SK-N-DZ (cell line): ENCODE results near the gene RB1.
"Not testable (repeated sequence)": the region's sequence is repeated elsewhere in the genome, so short reads cannot be mapped to it uniquely, and the experiment has no call there.

Experiments used
- DNase-seq: peaks from one replicate; pipeline ENCODE4 v3.0.0-alpha.2; 2015; ENCODE audit warnings: low spot score

RB1 gene

GRCh38 chr13:48410199-48410598, 106.6 kb downstream of the RB1 start:
- DNase-seq = no peak

DNA sequence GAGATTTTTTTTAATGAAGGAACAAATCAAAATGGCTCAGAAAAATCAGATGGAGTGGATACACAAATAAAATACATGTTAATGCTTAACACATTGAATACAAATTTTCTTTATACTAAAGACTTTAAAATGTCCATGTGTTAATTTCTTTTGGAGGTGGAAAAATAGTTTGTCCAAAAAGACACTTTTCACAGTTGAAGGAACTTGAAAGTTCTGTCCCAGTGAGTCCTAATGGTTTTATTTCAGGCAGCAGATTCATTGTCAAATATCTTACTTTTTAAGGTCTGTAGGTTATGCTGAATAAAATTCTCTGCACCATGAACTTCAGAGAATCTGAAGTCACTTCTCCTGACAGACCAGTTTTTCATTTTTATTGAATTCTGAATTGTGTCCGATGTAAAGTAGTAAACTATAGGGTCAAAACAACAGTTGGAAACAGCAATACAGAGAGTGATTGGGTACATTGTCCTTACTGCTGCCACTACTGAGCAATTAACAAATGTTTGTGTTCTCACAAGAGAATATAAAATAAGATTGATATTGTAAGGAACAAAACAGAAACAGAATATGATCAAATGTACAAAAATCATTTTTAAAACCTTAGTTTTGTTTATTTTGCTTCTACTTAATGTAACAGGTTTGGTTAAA, 107.7 kb downstream of the RB1 start:
- no peak for DNase-seq

DNA sequence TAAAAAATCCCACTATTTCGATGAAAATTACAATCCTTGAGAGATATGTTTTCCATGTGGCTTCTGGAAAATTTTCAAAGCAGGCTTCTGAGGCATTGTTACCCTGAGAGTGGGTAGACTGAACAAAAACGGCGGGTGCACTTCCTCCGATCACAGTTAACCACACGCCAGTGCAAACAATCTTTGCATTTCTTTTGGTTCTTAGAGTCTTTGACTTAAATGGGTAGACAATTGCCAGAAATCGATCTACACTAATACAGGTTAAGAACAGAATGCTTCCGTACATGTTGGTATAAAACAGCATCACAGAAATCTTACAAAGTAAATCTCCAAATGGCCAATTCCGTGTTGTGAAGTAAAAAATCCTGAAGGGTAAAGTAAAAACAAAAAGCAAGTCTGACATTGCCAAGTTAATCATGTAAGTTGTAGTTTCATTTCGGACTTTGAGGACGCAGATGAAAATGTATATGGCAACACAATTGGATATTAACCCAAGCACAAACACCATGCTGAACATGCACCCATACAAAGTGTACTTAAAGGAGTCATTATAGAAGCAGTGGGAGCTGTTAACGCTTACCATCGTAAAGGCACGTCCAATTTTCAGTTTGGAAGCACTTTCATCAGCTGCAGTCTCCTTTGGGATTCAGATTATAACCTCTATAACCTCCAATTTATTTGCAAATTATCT, 108.4 kb downstream of the RB1 start:
- DNase-seq = no peak

- no peak for DNase-seq
Observed at GRCh38 chr13:48412881-48413351, 109.4 kb downstream of the RB1 start, which contains the start of gene LPAR6. LPAR6 (minus strand) TSS chr13:48413113; CDS start chr13:48412423, 690 bp downstream.

DNA sequence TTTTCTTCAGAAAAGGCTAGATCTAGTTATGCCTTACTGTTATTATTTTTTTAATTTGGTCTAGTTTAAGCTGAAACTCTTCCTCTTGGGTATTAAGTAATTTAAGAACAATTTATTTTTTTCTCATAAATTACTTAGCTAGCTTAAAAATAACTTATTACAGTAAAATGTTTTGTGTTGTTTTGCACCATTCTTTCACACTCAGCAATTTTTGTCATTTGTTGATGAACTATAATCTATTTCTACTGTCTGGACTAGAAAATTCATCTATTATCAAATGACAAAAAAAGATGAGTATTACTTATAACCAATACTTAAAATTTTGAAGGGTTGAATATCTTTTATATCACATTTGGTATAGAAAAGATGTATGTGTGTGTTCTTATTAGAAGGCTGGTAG, 111.0 kb downstream of the RB1 start:
- no peak for DNase-seq

DNA sequence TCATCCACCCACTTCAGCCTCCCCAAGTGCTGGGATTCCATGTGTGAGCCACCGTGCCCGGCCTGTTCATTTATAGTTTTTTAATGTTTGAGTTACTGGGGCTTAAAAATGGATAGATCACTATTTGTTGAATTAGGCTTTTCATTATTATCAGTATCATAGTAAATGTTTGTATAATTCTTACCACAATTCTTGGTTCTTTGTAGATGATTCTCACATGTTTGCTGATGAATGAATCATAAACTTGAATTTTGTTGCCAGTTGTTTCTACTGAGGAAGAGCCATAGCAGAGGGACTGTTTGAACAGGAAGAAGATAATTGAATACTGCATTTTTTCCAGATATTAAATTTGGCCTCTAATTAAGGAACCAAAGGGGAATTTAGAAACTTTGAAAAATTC, 112.0 kb downstream of the RB1 start:
- DNase-seq = no peak

- not testable (repeated sequence) for DNase-seq
Observed at GRCh38 chr13:48422003-48422402, 118.5 kb downstream of the RB1 start.

DNA sequence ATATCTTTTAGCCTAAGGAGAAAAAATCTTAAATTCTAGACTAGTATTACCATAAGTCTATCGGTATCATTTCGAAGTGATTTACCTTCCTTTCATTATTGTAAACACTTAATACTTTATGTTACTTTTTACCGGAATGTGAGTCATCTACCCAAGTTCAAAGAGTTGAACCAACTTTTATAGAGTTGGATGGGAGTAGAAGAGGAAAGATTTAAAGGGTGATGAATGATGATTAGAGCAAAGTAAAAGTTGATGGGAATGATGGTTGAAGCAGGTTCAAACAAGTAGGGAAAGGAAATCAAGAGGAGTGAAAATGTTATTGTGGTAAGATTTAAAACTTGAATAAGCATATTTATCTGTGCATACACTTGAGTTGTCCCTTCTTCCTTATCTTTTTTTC, 120.7 kb downstream of the RB1 start:
- no peak for DNase-seq

GRCh38 chr13:48426052-48426451, 122.5 kb downstream of the RB1 start:
- no peak for DNase-seq

DNA sequence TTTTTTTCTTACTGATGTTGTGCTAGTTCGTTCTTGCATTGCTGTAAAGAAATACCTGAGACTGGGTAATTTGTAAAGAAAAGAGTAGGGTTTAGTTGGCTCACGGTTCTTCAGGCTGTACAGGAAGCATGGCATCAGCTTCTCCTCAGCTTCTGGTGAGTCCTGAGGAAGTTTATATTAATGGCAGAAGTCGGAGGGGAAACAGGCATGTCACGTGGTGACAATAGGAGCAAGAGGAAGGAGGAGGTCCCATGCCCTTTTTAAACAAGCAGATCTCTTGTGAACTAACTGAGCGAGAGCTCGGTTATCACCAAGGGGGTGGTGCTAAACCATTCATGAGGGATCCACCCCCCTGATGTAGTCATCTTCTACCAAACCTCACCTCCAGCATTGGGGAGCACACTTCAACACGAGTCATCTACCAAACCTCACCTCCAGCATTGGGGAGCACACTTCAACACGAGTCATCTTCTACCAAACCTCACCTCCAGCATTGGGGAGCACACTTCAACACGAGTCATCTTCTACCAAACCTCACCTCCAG, 123.3 kb downstream of the RB1 start:
- DNase-seq = not testable (repeated sequence)

DNA sequence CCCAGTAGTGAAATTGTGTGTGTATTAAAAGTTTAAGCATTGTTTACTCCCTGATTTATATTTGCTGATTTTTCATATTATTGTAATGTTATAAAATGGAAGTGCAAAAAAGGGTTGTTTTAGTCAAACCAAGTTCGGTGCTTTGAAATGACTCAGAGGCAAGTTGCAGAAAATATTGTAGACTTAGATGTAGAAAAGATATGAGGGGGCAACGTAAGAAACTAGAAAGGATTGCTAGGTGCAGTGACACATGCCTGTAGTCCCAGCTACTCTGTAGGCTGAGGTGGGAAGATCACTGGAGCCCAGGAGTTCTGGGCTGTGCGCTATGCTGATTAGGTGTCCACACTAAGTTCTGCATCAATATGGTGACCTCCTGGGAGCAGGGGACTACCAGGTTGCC, 125.5 kb downstream of the RB1 start:
- DNase-seq = no peak

- DNase-seq = no peak
Observed at GRCh38 chr13:48429886-48430285, 126.3 kb downstream of the RB1 start.

GRCh38 chr13:48431431-48431830, 127.9 kb downstream of the RB1 start:
- no peak for DNase-seq

- DNase-seq = no peak
Observed at GRCh38 chr13:48431987-48432615, 128.6 kb downstream of the RB1 start.

DNA sequence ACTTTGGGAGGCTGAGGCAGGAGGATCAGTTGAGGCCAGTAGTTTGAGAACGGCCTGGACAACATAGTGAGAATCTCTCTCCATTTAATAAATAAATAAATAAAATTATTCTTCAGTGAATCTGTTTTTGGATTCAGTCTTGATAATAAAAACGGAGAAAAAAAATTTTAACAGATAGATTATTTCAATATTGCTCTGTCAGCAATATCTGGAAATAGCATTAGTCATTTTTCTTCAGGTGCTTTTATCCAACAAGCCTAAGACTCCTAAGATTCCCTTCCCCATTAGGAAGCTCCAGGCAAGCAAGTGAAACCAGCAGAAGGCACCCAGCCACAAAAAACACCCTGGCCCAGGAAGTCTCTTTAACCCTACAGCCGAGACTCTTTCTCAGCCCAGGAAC, 130.6 kb downstream of the RB1 start:
- DNase-seq = no peak

DNA sequence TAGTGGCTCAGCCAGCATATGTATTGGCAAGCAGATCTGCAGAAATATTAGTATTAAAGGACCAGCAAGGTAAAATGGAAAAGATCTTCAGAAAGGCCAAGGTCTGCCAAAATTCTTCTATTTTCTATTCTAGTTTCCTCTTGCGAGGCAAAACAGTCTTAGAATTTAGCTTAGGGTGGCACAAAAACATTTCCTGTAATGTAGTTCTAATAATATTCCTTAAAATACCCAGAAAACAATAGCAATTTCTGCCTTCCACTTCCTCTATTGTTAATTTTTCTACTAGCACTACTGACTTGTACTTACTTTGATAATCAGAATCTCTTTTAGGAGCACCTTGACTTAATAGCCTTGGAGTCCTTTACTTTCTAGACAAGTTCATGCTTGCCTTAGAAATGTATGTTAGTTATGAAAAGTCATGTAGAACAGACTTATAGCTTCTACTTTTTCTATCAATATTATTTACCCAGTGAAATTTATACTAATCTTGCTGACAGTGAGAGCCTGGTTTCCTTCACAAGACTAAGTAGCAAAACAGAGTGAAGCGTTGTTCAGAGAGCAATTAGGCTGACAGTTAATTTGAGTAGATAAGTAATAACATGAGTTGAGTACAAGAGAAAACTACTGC, 133.2 kb downstream of the RB1 start:
- no peak for DNase-seq

DNA sequence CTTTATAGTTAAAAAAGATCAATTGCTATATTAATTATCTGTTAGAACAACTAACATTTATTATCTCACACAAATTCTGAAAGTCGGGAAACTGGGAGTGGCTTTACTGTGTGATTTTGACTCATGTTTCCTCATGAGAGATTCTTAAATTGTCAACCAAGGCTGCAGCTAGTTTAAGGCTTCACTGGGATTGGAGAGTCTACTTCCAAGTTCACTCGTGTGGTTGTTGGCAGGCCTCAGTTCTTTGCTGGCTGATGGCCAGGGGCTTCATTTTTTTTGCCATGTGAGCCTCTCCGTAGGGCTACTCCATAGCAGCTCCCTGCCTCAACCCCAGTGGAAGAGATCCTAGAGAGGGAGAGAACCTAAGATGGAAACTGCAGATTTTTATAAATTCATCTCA, 133.8 kb downstream of the RB1 start:
- DNase-seq = no peak

DNA sequence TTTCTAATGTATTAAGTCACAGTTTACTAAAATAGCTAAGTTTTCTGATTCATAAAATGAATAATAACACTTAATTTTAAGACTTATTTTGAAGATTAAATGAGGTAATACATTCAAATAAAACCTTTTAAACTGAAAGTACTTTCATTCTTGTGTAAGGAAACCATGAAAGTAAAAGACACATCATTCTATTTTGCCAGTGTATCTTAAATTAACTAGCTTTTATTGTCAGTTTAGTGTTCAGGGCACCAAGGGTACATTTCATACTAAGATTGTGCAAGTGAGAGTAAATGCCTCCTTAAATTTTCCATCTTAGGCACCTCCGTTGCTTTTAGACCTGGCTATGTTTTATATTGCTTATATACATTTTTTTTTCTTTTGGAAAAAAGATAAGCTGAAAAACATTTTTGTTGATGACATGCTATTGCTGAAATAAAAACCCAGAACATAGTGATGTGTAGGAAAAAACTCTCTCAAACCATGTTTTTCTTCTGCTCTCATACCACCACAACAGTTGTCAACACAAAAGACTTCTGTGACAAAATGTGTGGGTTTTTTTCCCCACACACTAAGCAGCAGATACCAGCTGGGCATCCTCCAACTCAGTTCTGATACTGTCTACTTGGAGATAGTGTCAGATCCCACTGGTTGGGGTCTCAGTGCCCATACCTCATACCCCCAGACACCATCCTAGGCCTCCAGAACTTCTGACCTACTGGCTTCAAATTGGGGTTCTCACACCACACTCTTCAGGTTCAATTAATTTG, 140.1 kb downstream of the RB1 start:
- DNase-seq = no peak

- no peak for DNase-seq
Observed at GRCh38 chr13:48446464-48446863, 142.9 kb downstream of the RB1 start.

DNA sequence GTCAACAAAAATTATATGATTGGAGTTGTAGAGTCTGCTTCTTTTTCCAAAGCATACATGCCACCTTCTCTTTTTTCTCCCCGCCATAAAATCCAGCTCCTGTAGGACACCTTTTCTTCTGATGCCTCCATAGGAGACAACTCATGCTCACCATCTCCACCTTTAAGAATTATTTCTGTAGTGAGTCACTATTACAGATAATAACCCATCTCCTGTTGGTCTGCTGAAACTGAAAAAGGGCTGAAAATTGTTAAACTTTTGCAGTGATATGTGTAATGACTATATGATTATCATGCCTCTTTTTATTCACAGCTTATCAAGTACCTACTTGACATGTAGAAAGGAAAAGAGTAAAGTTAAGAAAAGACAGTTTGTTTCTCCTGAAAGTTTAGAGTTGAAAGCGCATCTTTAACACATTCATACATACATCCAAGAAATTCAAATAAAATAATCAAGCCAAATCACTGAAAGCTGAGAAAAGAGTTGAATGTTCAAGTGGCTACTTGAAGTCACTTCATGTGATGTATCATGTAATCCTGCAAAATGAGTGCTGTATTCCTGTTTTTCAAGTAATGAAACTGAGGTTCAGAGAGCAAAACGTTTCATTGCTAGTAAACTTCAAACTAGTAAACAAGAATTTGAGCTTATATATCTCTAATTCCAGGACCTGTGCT, 144.9 kb downstream of the RB1 start:
- DNase-seq = no peak
